ENCODE measurements around the gene RPUSD4. TPM values are rescaled to one million over a fixed set of nuclear protein-coding genes. Genes with fewer than 3 reads are reported as not detected.

The RPUSD4 gene
- total RNA-seq, 1 experiment from 2014 or later, result 42.9 TPM

DNA sequence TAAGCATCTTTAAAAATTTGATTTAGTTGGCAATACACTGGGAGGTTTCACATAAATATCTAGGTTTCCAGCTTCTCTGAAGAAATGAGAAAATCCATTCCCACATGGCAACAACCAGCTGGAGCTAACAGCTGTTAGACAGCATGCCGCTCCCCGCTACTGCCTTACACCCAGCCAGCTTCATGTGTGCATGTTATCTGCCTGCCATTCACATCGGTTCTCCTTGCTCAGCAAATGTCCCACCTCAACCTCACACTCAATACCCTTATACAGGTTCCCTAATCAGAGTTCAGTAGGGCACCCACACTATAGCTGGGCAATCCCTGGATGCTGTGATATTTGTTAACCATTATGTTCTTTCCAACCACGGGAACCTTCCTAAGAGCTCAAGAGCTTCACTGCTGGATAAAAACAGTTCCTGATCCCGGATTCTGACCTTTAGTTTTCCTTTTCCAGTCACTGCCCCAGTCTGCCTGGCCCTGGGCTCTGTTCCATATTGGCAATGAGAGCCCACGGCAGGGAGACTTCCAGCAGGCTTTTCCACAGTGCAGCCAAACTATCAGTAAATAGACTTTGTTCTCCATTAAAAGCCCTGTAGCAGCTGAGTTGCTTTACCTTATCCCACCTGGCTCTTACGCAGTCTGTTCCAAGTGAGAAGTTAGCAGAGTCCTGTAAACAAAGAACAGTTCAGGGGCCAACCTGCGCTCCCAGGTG is 8.6 kb downstream of the RPUSD4 start:
- no peak overlapping the region for H3K4me3 Mint-ChIP-seq
- H3K18ac ChIP-seq (ENCODE audit: insufficient read length, low read depth, low read length), result no peak overlapping the region
- H3K4me1 ChIP-seq (ENCODE audit: insufficient read depth, low read length), result no peaks in the 10 kb centered on the region
- H2BK12ac ChIP-seq (ENCODE audit: insufficient read length, low read depth, low read length), result no peak overlapping the region
- H4K5ac ChIP-seq (ENCODE audit: insufficient read length, low read depth, low read length), result no peak overlapping the region
- H3K27me3 ChIP-seq (ENCODE audit: insufficient read depth, low read length), result no peaks in the 10 kb centered on the region
- no peaks in the 10 kb centered on the region for H3K79me1 ChIP-seq (ENCODE audit: insufficient read depth, low read depth, low read length, poor library complexity, severe bottlenecking)
- H3K27me3 Mint-ChIP-seq (ENCODE audit: low read depth), result no peaks in the 10 kb centered on the region; the same call in 1 of the 2 replicates
- H3T11ph ChIP-seq (ENCODE audit: low read length), result no peak overlapping the region
- peaks cover 5 to 6% of the 10 kb centered on the region in 2 experiments; a peak in 4 of 5 replicates for H3K9me3 Mint-ChIP-seq
- no peak overlapping the region for H3K56ac ChIP-seq (ENCODE audit: insufficient read length, low read depth, low read length)
- no peak overlapping the region for H2AFZ ChIP-seq (ENCODE audit: low read length)
- H3K9me3 ChIP-seq (ENCODE audit: control insufficient read depth, low read depth, low read length), result peaks cover 8% of the 10 kb centered on the region
- H2BK20ac ChIP-seq (ENCODE audit: low read depth, low read length, poor library complexity, severe bottlenecking), result no peak overlapping the region
- no peak overlapping the region for H3K9ac ChIP-seq (ENCODE audit: extremely low read depth, insufficient read length, low read length)
- H3K4me2 ChIP-seq (ENCODE audit: insufficient read depth, insufficient read length, low read length), result no peak overlapping the region
- no peak overlapping the region for H4K8ac ChIP-seq (replicated peaks; ENCODE audit: insufficient read length, low read depth, low read length)
- H2BK120ac ChIP-seq (ENCODE audit: low read depth, low read length, poor library complexity, severe bottlenecking), result no peak overlapping the region
- no peak overlapping the region for H2BK15ac ChIP-seq (ENCODE audit: low read depth, low read length)
- no peak overlapping the region for H3K27ac ChIP-seq (ENCODE audit: insufficient read length, low read depth, low read length)
- TF ChIP-seq, protein P1, sequence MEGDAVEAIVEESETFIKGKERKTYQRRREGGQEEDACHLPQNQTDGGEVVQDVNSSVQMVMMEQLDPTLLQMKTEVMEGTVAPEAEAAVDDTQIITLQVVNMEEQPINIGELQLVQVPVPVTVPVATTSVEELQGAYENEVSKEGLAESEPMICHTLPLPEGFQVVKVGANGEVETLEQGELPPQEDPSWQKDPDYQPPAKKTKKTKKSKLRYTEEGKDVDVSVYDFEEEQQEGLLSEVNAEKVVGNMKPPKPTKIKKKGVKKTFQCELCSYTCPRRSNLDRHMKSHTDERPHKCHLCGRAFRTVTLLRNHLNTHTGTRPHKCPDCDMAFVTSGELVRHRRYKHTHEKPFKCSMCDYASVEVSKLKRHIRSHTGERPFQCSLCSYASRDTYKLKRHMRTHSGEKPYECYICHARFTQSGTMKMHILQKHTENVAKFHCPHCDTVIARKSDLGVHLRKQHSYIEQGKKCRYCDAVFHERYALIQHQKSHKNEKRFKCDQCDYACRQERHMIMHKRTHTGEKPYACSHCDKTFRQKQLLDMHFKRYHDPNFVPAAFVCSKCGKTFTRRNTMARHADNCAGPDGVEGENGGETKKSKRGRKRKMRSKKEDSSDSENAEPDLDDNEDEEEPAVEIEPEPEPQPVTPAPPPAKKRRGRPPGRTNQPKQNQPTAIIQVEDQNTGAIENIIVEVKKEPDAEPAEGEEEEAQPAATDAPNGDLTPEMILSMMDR (conservative IDR thresholded peaks at IDR 0.05), result no peak
- H3K14ac ChIP-seq (ENCODE audit: insufficient read depth, low read length), result no peak overlapping the region
- no peak overlapping the region for H2BK5ac ChIP-seq (ENCODE audit: insufficient read length, low read length)
- H3K23ac ChIP-seq (ENCODE audit: insufficient read length, low read depth, low read length), result no peak overlapping the region
- H3K36me3 Mint-ChIP-seq (ENCODE audit: insufficient read depth in 1 of 3, low read depth in 3 of 3), result peaks cover 73 to 93% (median 92%) of the 10 kb centered on the region in 3 experiments
- H3K23me2 ChIP-seq (ENCODE audit: insufficient read length, low read depth, low read length, poor library complexity, severe bottlenecking), result no peaks in the 10 kb centered on the region
- H3K79me2 ChIP-seq (ENCODE audit: insufficient read depth, low read length), result no peaks in the 10 kb centered on the region
- no peak overlapping the region for H4K91ac ChIP-seq (ENCODE audit: insufficient read length, low read depth, low read length)
- no peak overlapping the region for H3K27ac Mint-ChIP-seq
- H3K4me1 Mint-ChIP-seq, result no peaks in the 10 kb centered on the region
- no peaks in the 10 kb centered on the region for H4K20me1 ChIP-seq (ENCODE audit: control insufficient read depth, insufficient read depth, insufficient read length)
- no peak overlapping the region for H3K4ac ChIP-seq (ENCODE audit: low read depth, low read length)
- no peak for DNase-seq
- no peak overlapping the region for H2AK5ac ChIP-seq (ENCODE audit: insufficient read length, low read length)
- WGBS (ENCODE audit: extremely low coverage, insufficient read length, low lambda C conversion rate), result no CpG with 5 or more reads among the region's 8 CpGs
